HEK293 (cell line): ENCODE results near the gene CCDC187.
"Not testable (repeated sequence)": the region's sequence is repeated elsewhere in the genome, so short reads cannot be mapped to it uniquely, and the experiment has no call there.

Source experiments
- CTCF ChIA-PET: fragments of 350-600 bp; formaldehyde crosslinking; extraction: SDS; loops from one replicate; lab custom pipeline; 2021; ENCODE audit warnings: antibody characterized with exemption; lab: Yijun Ruan, JAX
- POLR2A ChIA-PET: fragments of 300-600 bp; formaldehyde crosslinking; extraction: SDS; loops from one replicate; lab custom pipeline; 2020; ENCODE audit warnings: antibody characterized with exemption, inconsistent platforms; lab: Yijun Ruan, JAX
- H3K27ac ChIP-seq: fragments of 200-500 bp; sonication (Bioruptor generic); 2 replicates; pipeline ENCODE4 v1.5.1; 2014; ENCODE audit warnings: low read depth, low read length, control low read depth, inconsistent platforms; ENCODE audit errors: extremely low read depth
- H3K36me3 ChIP-seq, 2 experiments: fragments of 200-500 bp in 1 of 2; sonication (Bioruptor generic) in 1 of 2; 1 replicate in 1 of 2; 2 replicates in 1 of 2; pipeline ENCODE4 v1.5.1; 2014 to 2017; ENCODE audit warnings: inconsistent platforms in 2 of 2, low read length in 2 of 2; ENCODE audit not compliant: control insufficient read depth in 2 of 2, insufficient read depth in 1 of 2
- H3K4me1 ChIP-seq: fragments of 200-500 bp; sonication (Bioruptor generic); 2 replicates; pipeline ENCODE4 v1.5.1; 2014; ENCODE audit warnings: mild to moderate bottlenecking, low read length, inconsistent platforms; ENCODE audit not compliant: control insufficient read depth, insufficient read depth
- H3K4me3 ChIP-seq: 2 replicates; pipeline ENCODE4 v1.5.1; 2011; ENCODE audit warnings: low read depth, mild to moderate bottlenecking, control low read depth, low read length, moderate library complexity
- H3K9me3 ChIP-seq: fragments of 200-500 bp; sonication (Bioruptor generic); 2 replicates; pipeline ENCODE4 v1.5.1; 2014; ENCODE audit warnings: low read depth, low read length, inconsistent platforms; ENCODE audit not compliant: control insufficient read depth, insufficient read depth
- GLIS1 ChIP-seq: fragments of 450-650 bp; formaldehyde crosslinking; IDR thresholded peaks from 2 replicates; pipeline ENCODE4 v1.5.1; 2016; ENCODE audit warnings: missing biosample characterization, missing genetic modification characterization
- OVOL3 ChIP-seq: fragments of 450-650 bp; formaldehyde crosslinking; IDR thresholded peaks from 2 replicates; pipeline ENCODE4 v1.5.1; 2016; ENCODE audit warnings: missing biosample characterization, missing genetic modification characterization
- WT1 ChIP-seq: fragments of 450-650 bp; formaldehyde crosslinking; IDR thresholded peaks from 2 replicates; pipeline ENCODE4 v1.5.1; 2016; ENCODE audit warnings: missing biosample characterization, missing genetic modification characterization
- ZEB2 ChIP-seq: fragments of 450-650 bp; formaldehyde crosslinking; IDR thresholded peaks from 2 replicates; pipeline ENCODE4 v1.5.1; 2016; ENCODE audit warnings: missing biosample characterization, missing genetic modification characterization
- ZFP41 ChIP-seq: fragments of 450-650 bp; formaldehyde crosslinking; IDR thresholded peaks from 2 replicates; pipeline ENCODE4 v1.5.1; 2016; ENCODE audit warnings: missing biosample characterization, missing genetic modification characterization, borderline replicate concordance
- ZNF132 ChIP-seq: fragments of 450-650 bp; formaldehyde crosslinking; IDR thresholded peaks from 2 replicates; pipeline ENCODE4 v1.5.1; 2017; ENCODE audit warnings: missing biosample characterization, missing genetic modification characterization, borderline replicate concordance
- ZNF19 ChIP-seq: fragments of 450-650 bp; formaldehyde crosslinking; IDR thresholded peaks from 2 replicates; pipeline ENCODE4; 2016; ENCODE audit warnings: missing biosample characterization, missing genetic modification characterization, low read depth
- ZNF23 ChIP-seq: fragments of 450-650 bp; formaldehyde crosslinking; IDR thresholded peaks from 2 replicates; pipeline ENCODE4 v1.5.1; 2016; ENCODE audit warnings: missing biosample characterization, missing genetic modification characterization, borderline replicate concordance
- ZNF248 ChIP-seq: fragments of 450-650 bp; formaldehyde crosslinking; IDR thresholded peaks from 2 replicates; pipeline ENCODE4 v1.5.1; 2017; ENCODE audit warnings: missing biosample characterization, missing genetic modification characterization
- ZNF391 ChIP-seq: fragments of 450-650 bp; formaldehyde crosslinking; IDR thresholded peaks from 2 replicates; pipeline ENCODE4 v1.5.1; 2016; ENCODE audit warnings: low read depth, missing biosample characterization, missing genetic modification characterization, borderline replicate concordance
- ZNF501 ChIP-seq: fragments of 450-650 bp; formaldehyde crosslinking; IDR thresholded peaks from 2 replicates; pipeline ENCODE4 v1.5.1; 2016; ENCODE audit warnings: missing biosample characterization, missing genetic modification characterization
- ZNF544 ChIP-seq: fragments of 450-650 bp; formaldehyde crosslinking; IDR thresholded peaks from 2 replicates; pipeline ENCODE4 v1.5.0; 2017; ENCODE audit warnings: missing biosample characterization, missing genetic modification characterization
- ZNF600 ChIP-seq: fragments of 450-650 bp; formaldehyde crosslinking; IDR thresholded peaks from 2 replicates; pipeline ENCODE4 v1.5.1; 2016; ENCODE audit warnings: missing biosample characterization, missing genetic modification characterization
- ZNF664 ChIP-seq: fragments of 450-650 bp; formaldehyde crosslinking; IDR thresholded peaks from 2 replicates; pipeline ENCODE4 v1.5.1; 2016; ENCODE audit warnings: missing biosample characterization, missing genetic modification characterization
- ZNF837 ChIP-seq: fragments of 450-650 bp; formaldehyde crosslinking; IDR thresholded peaks from 2 replicates; pipeline ENCODE4 v1.5.1; 2016; ENCODE audit warnings: missing biosample characterization, missing genetic modification characterization
- TF ChIP-seq, protein P1 (sequence below): fragments of 450-650 bp; IDR thresholded peaks from 2 replicates; pipeline ENCODE4 v1.5.1; 2018; ENCODE audit warnings: missing biosample characterization, missing genetic modification characterization
- TF ChIP-seq, protein P2 (sequence below): fragments of 450-650 bp; IDR thresholded peaks from 2 replicates; pipeline ENCODE4 v1.5.1; 2018; ENCODE audit warnings: missing biosample characterization, mild to moderate bottlenecking, missing genetic modification characterization
- TF ChIP-seq, protein P3 (sequence below): fragments of 450-650 bp; formaldehyde crosslinking; IDR thresholded peaks from 2 replicates; pipeline ENCODE4 v1.5.1; 2017; ENCODE audit warnings: missing biosample characterization, missing genetic modification characterization

CCDC187 gene

DNA sequence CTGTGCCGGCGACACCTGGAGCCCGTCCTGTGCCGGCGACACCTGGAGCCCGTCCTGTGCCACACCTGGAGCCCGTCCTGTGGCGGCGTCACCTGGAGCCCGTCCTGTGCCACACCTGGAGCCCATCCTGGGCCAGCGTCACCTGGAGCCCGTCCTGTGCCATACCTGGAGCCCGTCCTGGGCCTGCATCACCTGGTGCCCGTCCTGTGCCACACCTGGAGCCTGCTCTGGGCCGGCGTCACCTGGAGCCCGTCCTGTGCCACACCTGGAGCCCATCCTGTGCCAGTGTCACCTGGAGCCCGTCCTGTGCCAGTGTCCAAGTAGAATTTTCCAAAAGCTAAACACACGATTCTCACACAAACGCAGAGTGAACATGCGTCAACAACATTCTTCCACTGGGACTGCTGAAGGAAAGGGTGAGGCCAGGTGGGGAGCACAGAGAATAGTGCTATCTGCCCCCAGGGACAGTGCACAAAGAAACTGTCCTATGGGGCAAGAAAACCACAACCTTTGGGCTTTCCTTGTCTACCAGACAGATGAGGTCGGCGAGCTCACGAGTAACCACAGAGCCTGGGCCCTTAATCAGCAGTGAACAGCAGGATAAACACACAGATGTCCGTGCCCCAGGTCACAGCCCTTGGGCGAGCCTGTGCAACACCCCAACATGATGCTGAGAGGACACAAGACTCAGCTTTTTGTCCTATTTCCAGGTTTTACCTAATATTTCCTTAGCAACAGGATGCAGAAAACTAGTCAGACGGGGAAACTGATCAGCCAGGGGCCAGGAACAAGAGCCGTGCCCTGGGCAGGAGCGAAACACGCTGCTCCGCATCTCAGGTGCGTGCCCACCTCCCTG, 66.2 kb downstream of the CCDC187 start (continued):
- TF ChIP-seq, protein P1, sequence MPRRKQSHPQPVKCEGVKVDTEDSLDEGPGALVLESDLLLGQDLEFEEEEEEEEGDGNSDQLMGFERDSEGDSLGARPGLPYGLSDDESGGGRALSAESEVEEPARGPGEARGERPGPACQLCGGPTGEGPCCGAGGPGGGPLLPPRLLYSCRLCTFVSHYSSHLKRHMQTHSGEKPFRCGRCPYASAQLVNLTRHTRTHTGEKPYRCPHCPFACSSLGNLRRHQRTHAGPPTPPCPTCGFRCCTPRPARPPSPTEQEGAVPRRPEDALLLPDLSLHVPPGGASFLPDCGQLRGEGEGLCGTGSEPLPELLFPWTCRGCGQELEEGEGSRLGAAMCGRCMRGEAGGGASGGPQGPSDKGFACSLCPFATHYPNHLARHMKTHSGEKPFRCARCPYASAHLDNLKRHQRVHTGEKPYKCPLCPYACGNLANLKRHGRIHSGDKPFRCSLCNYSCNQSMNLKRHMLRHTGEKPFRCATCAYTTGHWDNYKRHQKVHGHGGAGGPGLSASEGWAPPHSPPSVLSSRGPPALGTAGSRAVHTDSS (tag by site-specific recombination) = no peak
- TF ChIP-seq ZNF544 (tag by site-specific recombination) (no peak), ZNF19 (no peak)
- TF ChIP-seq, protein P2, sequence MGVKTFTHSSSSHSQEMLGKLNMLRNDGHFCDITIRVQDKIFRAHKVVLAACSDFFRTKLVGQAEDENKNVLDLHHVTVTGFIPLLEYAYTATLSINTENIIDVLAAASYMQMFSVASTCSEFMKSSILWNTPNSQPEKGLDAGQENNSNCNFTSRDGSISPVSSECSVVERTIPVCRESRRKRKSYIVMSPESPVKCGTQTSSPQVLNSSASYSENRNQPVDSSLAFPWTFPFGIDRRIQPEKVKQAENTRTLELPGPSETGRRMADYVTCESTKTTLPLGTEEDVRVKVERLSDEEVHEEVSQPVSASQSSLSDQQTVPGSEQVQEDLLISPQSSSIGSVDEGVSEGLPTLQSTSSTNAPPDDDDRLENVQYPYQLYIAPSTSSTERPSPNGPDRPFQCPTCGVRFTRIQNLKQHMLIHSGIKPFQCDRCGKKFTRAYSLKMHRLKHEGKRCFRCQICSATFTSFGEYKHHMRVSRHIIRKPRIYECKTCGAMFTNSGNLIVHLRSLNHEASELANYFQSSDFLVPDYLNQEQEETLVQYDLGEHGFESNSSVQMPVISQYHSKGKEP (tag by site-specific recombination) = no peak

DNA sequence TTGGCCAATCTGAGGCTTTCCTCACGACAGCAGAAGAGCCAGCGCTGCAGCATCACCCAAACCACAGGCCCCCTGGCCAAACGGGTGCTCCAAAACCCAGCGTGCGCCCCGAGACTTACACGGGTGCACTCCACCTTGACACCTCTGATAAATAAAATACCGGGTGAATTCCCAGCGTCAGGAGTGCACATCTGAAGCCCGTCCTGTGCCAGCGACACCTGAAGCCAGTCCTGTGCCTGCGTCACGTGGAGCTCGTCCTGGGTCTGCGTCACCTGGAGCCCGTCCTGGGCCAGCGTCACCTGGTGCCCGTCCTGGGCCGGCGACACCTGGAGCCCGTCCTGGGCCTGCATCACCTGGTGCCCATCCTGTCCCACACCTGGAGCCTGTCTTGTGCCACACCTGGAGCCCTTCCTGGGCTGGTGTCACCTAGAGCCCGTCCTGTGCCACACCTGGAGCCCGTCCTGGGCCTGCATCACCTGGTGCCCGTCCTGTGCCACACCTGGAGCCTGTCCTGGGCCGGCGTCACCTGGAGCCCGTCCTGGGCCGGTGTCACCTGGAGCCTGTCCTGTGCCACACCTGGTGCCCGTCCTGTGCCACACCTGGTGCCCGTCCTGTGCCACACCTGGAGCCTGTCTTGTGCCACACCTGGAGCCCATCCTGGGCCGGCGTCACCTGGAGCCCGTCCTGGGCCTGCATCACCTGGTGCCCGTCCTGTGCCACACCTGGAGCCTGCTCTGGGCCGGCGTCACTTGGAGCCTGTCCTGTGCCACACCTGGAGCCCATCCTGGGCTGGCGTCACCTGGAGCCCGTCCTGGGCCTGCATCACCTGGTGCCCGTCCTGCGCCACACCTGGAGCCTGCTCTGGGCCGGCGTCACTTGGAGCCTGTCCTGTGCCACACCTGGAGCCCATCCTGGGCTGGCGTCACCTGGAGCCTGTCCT, 67.2 kb downstream of the CCDC187 start:
- H3K9me3 ChIP-seq, H3K4me1 ChIP-seq, H3K4me3 ChIP-seq, POLR2A ChIA-PET, H3K27ac ChIP-seq: not testable (repeated sequence)
- peaks cover 0 to 51% of the 10 kb centered on the region in 2 experiments; a peak in 1 of 3 replicates for H3K36me3 ChIP-seq
- peak; percentile 48; the same call in 1 of the 2 replicates for TF ChIP-seq ZEB2
- CTCF ChIA-PET = interaction anchor here (1.4 kb wide), 1 partner anchor 49 kb away, joined by 3 read pairs; no protein-coding TSS in a partner anchor

DNA sequence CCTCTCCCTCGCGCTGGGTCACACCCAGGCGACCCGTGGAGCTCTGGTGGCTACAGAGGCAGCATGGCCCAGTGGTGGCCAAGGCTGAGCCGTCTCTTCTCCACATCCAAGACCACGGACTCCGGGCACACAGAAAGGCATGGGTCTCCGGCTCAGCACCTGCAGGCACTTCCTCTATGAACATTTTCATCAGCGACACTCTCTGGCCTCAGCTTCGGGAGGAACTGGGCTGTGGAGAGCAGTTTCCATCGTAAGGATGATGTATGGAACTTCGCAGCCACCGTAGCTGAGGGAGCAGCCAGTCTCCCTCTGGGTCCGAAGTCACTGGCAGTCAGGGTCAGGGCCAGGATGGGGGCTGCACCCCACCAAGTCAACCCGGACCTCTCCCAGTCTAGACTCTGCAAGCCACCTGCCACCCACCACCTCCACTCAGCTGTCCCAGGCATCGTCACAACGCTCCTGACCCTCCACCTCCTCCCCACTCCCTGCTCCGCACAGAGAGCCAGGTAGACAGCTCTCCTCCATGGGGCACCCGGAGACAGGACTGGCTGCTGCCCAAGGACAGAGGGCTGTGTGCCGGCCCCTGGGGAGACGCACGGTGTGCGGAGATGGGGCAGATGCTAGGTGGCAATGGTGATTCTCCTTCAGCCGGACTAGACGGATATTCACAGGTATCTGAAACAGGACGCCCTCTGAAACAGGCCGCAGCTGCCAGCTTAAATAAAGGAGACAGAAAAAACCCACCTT, 68.0 kb downstream of the CCDC187 start:
- Histone ChIP-seq H3K4me1 (no peaks in the 10 kb centered on the region), H3K36me3 (peaks cover 0 to 52% of the 10 kb centered on the region in 2 experiments; a peak in 1 of 3 replicates), H3K9me3 (no peaks in the 10 kb centered on the region), H3K27ac (no peak overlapping the region), H3K4me3 (no peak overlapping the region)
- ChIA-PET POLR2A (no interaction called here), CTCF (interaction anchor here (0.9 to 1.4 kb wide), 3 partner anchors 9 to 48 kb away, joined by 3 to 6 read pairs (median 5); no protein-coding TSS in a partner anchor)
- TF ChIP-seq ZNF391 (tag by site-specific recombination) (no peak), ZNF664 (no peak), ZFP41 (tag by site-specific recombination) (no peak), ZNF600 (tag by site-specific recombination) (0 out of 2 replicates have a peak, but pooled peaks have one; percentile 38), ZNF501 (no peak), ZNF23 (tag by site-specific recombination) (no peak)

DNA sequence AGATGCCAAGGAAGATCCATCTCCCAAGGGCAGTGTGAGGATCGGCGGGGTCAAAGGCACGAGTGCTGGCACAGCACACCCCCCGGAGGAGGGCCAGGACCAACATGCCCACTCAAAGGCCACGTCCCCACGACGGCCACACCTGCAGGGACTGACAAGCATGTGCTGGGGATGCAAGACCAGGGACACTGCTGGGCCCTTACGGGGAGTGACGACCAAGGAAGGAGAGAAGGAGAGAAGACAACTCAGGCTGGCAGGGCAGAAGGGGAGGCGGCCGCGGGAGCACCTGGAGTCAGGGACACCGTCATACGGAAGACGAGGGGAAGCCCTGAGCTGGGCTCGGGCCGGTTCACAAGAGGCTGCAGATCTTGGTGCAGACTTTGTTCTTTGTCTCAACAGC, 68.7 kb downstream of the CCDC187 start:
- no peak overlapping the region for H3K27ac ChIP-seq
- ChIA-PET CTCF (interaction anchor here (0.9 to 1.4 kb wide), 4 partner anchors 8 to 48 kb away, joined by 3 to 6 read pairs (median 4); no protein-coding TSS in a partner anchor), POLR2A (no interaction called here)
- no peaks in the 10 kb centered on the region for H3K9me3 ChIP-seq
- no peaks in the 10 kb centered on the region for H3K4me1 ChIP-seq
- H3K36me3 ChIP-seq = peaks cover 0 to 52% of the 10 kb centered on the region in 2 experiments; a peak in 1 of 3 replicates
- H3K4me3 ChIP-seq = no peak overlapping the region
- TF ChIP-seq, protein P2 (tag by site-specific recombination) = no peak
- TF ChIP-seq, protein P3, sequence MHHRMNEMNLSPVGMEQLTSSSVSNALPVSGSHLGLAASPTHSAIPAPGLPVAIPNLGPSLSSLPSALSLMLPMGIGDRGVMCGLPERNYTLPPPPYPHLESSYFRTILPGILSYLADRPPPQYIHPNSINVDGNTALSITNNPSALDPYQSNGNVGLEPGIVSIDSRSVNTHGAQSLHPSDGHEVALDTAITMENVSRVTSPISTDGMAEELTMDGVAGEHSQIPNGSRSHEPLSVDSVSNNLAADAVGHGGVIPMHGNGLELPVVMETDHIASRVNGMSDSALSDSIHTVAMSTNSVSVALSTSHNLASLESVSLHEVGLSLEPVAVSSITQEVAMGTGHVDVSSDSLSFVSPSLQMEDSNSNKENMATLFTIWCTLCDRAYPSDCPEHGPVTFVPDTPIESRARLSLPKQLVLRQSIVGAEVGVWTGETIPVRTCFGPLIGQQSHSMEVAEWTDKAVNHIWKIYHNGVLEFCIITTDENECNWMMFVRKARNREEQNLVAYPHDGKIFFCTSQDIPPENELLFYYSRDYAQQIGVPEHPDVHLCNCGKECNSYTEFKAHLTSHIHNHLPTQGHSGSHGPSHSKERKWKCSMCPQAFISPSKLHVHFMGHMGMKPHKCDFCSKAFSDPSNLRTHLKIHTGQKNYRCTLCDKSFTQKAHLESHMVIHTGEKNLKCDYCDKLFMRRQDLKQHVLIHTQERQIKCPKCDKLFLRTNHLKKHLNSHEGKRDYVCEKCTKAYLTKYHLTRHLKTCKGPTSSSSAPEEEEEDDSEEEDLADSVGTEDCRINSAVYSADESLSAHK (tag by site-specific recombination) = no peak
- TF ChIP-seq ZNF132 (tag by site-specific recombination) (no peak), ZNF837 (tag by site-specific recombination) (no peak), GLIS1 (no peak), ZNF248 (tag by site-specific recombination) (no peak), WT1 (no peak), OVOL3 (no peak)
